OCI-LY7 (cell line): Measurements from ENCODE around the gene BAMBI. TPM values are rescaled to one million over a fixed set of nuclear protein-coding genes. Genes with fewer than 3 reads are reported as not detected.

Experiments
- BruUV-seq: library from RNA; stranded (reverse); fragments of 400-500 nt; replicated peaks from 2 replicates; lab custom pipeline; 2021; lab: Mats Ljungman, UMichigan
- CTCF ChIA-PET: fragments of 300-600 bp; sonication (Branson Sonifier 250); formaldehyde crosslinking; loops from one replicate; lab custom pipeline; 2022; ENCODE audit warnings: antibody characterized with exemption; ENCODE audit not compliant: unreplicated experiment; lab: Charles Lee
- POLR2A ChIA-PET: fragments of 300-600 bp; sonication (Branson Sonifier 250); formaldehyde crosslinking; loops from one replicate; lab custom pipeline; 2022; ENCODE audit warnings: antibody characterized with exemption; lab: Charles Lee
- DNase-seq: peaks from one replicate; pipeline ENCODE4 v3.0.0-alpha.2; 2015; ENCODE audit warnings: low spot score
- H2AFZ ChIP-seq: fragments of 200-600 bp; sonication (generic), shearing (Covaris generic); 2 replicates; pipeline ENCODE4 v1.6.1; 2014; ENCODE audit warnings: mild to moderate bottlenecking, antibody characterized with exemption, low read length, moderate library complexity
- H3K27ac ChIP-seq: fragments of 200-600 bp; sonication (generic); 2 replicates; pipeline ENCODE4 v1.5.1; 2014; ENCODE audit warnings: mixed run types, low read depth, mild to moderate bottlenecking, moderate library complexity, low read length, inconsistent platforms; ENCODE audit not compliant: poor library complexity, severe bottlenecking
- H3K36me3 ChIP-seq: fragments of 200-600 bp; sonication (generic); 2 replicates; pipeline ENCODE4 v1.6.1; 2014; ENCODE audit warnings: mild to moderate bottlenecking, antibody characterized with exemption, low read length, moderate library complexity, mixed read lengths; ENCODE audit not compliant: insufficient read depth
- H3K4me1 ChIP-seq: fragments of 200-600 bp; sonication (generic); 2 replicates; pipeline ENCODE4 v1.5.1; 2014; ENCODE audit warnings: mild to moderate bottlenecking, low read length; ENCODE audit not compliant: insufficient read depth, poor library complexity, severe bottlenecking
- H3K4me2 ChIP-seq: fragments of 200-600 bp; sonication (generic); 2 replicates; pipeline ENCODE4 v1.6.1; 2014; ENCODE audit warnings: mild to moderate bottlenecking, low read length
- H3K4me3 ChIP-seq: fragments of 200-600 bp; sonication (generic); 2 replicates; pipeline ENCODE4 v1.5.1; 2014; ENCODE audit warnings: mild to moderate bottlenecking, low read depth, low read length; ENCODE audit not compliant: poor library complexity, severe bottlenecking
- H3K79me2 ChIP-seq: fragments of 200-600 bp; sonication (generic); 2 replicates; pipeline ENCODE4 v1.6.1; 2016; ENCODE audit warnings: low read depth, mild to moderate bottlenecking, low read length, moderate library complexity, mixed read lengths; ENCODE audit not compliant: insufficient read depth
- H3K9me2 ChIP-seq: fragments of 200-600 bp; sonication (generic); 2 replicates; pipeline ENCODE4 v1.6.1; 2016; ENCODE audit warnings: mild to moderate bottlenecking, low read length, mixed read lengths; ENCODE audit not compliant: insufficient read depth
- H3K9me3 ChIP-seq: fragments of 200-600 bp; sonication (generic); 2 replicates; pipeline ENCODE4 v1.6.1; 2014; ENCODE audit warnings: mild to moderate bottlenecking, mixed run types, low read length, mixed read lengths
- H4K20me1 ChIP-seq: fragments of 200-600 bp; sonication (generic); 2 replicates; pipeline ENCODE4 v1.6.1; 2014; ENCODE audit warnings: mild to moderate bottlenecking, antibody characterized with exemption, low read length, moderate library complexity, mixed read lengths; ENCODE audit not compliant: insufficient read depth
- CTCF ChIP-seq: fragments of 200-600 bp; sonication (generic); conservative IDR thresholded peaks from 2 replicates; pipeline ENCODE4 v1.5.1; 2014; ENCODE audit warnings: mild to moderate bottlenecking, antibody characterized with exemption, low read length, moderate library complexity, mixed read lengths
- EZH2phosphoT487 ChIP-seq: fragments of 200-600 bp; sonication (generic); IDR thresholded peaks from 2 replicates; pipeline ENCODE4 v1.6.1; 2018; ENCODE audit warnings: low read depth, borderline replicate concordance, mild to moderate bottlenecking, mixed run types, antibody characterized with exemption, low read length, moderate library complexity, mixed read lengths
- intact Hi-C: fragments of 100-400 bp; cut with micrococcal nuclease; formaldehyde crosslinking; loops from one replicate; pipeline ENCODE4 v1.10.0; 2022; ENCODE audit not compliant: unreplicated experiment
- total RNA-seq, 2 experiments: library from RNA; depleted of rRNA in 1 of 2; stranded (reverse); fragments of >200 nt in 1 of 2; shearing (Covaris generic) in 1 of 2; gene quantifications; 2 replicates each; pipeline ENCODE4 v1.2.3, GENCODE V29; 2014 to 2022

The BAMBI gene
- total RNA-seq, 2 experiments from 2014 or later: 0.89 to 3.1 TPM

GRCh38 chr10:28679581-28680357 lies 2.4 kb downstream of the BAMBI start:
- Histone ChIP-seq H3K4me3 (peak overlapping the region; percentile 82), H3K9me2 (no peaks in the 10 kb centered on the region), H3K4me2 (peak overlapping the region; percentile 70), H3K79me2 (peaks cover 13% of the 10 kb centered on the region; the same call in 1 of the 2 replicates), H3K9me3 (no peaks in the 10 kb centered on the region), H4K20me1 (no peaks in the 10 kb centered on the region), H3K27ac (no peak overlapping the region), H2AFZ (peak overlapping the region; percentile 43; the same call in 1 of the 2 replicates), H3K36me3 (peaks cover 11% of the 10 kb centered on the region; the same call in 1 of the 2 replicates), H3K4me1 (peaks cover 29% of the 10 kb centered on the region)
- TF ChIP-seq EZH2phosphoT487: no peak
- peak; percentile 46; the same call in 1 of the 2 replicates for TF ChIP-seq CTCF
- POLR2A ChIA-PET: interaction anchor here (0.6 kb wide), 1 partner anchor 450 kb away, joined by 3 read pairs; no protein-coding TSS in a partner anchor
- BruUV-seq: no TSS peak
- peak; percentile 35 for DNase-seq
- intact Hi-C loops: no loop called here
- CTCF ChIA-PET: no interaction called here

- no peaks in the 10 kb centered on the region for H4K20me1 ChIP-seq
- intact Hi-C loops: no loop called here
- H3K4me3 ChIP-seq: peak overlapping the region; percentile 82
- H3K27ac ChIP-seq: no peak overlapping the region
- POLR2A ChIA-PET: interaction anchor here (0.6 kb wide), 1 partner anchor 449 kb away, joined by 3 read pairs; no protein-coding TSS in a partner anchor
- no peaks in the 10 kb centered on the region for H3K9me2 ChIP-seq
- no peak for TF ChIP-seq CTCF
- no peak for TF ChIP-seq EZH2phosphoT487
- peaks cover 13% of the 10 kb centered on the region; the same call in 1 of the 2 replicates for H3K79me2 ChIP-seq
- H3K4me1 ChIP-seq: peaks cover 29% of the 10 kb centered on the region
- peak; percentile 18 for DNase-seq
- peak overlapping the region; percentile 12; the same call in 1 of the 2 replicates for H2AFZ ChIP-seq
- CTCF ChIA-PET: no interaction called here
- peaks cover 11% of the 10 kb centered on the region; the same call in 1 of the 2 replicates for H3K36me3 ChIP-seq
- H3K9me3 ChIP-seq: no peaks in the 10 kb centered on the region
- BruUV-seq: no TSS peak
- H3K4me2 ChIP-seq: peak overlapping the region; percentile 70
These were observed 3.0 kb downstream of the BAMBI start for GRCh38 chr10:28680358-28680752.
